ENCODE results near the gene BMP2K. TPM values are rescaled to one million over a fixed set of nuclear protein-coding genes. Genes with fewer than 3 reads are reported as not detected.

Gene BMP2K
- total RNA-seq, 1 donor from 2014 or later: 45.6 TPM

- no peak for TF ChIP-seq CTCF (IDR thresholded peaks at IDR 0.05)
- no peak for DNase-seq
- H3K9me3 ChIP-seq: no peaks in the 10 kb centered on the region
- H3K4me3 ChIP-seq: no peak overlapping the region
- H3K4me1 ChIP-seq: no peaks in the 10 kb centered on the region
- ATAC-seq: no peak
- H3K27me3 ChIP-seq: no peaks in the 10 kb centered on the region
- H3K36me3 ChIP-seq: no peaks in the 10 kb centered on the region
- no peak overlapping the region for H3K27ac ChIP-seq
- intact Hi-C loops (cut with DNase I): no loop called here
Measured at GRCh38 chr4:78756776-78757175, 19.4 kb upstream of the BMP2K start.

GRCh38 chr4:78757574-78757973, 18.6 kb upstream of the BMP2K start:
- ATAC-seq: no peak
- Histone ChIP-seq H3K4me1 (no peaks in the 10 kb centered on the region), H3K27ac (no peak overlapping the region), H3K36me3 (no peaks in the 10 kb centered on the region), H3K27me3 (no peaks in the 10 kb centered on the region), H3K4me3 (no peak overlapping the region), H3K9me3 (no peaks in the 10 kb centered on the region)
- TF ChIP-seq CTCF (IDR thresholded peaks at IDR 0.05): no peak
- intact Hi-C loops (cut with DNase I): no loop called here
- DNase-seq: no peak

- Histone ChIP-seq H3K4me3 (no peak overlapping the region), H3K9me3 (no peaks in the 10 kb centered on the region), H3K4me1 (no peaks in the 10 kb centered on the region), H3K36me3 (no peaks in the 10 kb centered on the region), H3K27me3 (no peaks in the 10 kb centered on the region), H3K27ac (no peak overlapping the region)
- no peak for TF ChIP-seq CTCF (IDR thresholded peaks at IDR 0.05)
- intact Hi-C loops (cut with DNase I): no loop called here
- ATAC-seq: no peak
- no peak for DNase-seq
Measured at GRCh38 chr4:78758085-78758484, 18.1 kb upstream of the BMP2K start.

GRCh38 chr4:78762529-78762928, 13.6 kb upstream of the BMP2K start:
- ATAC-seq: no peak
- Histone ChIP-seq H3K4me1 (peaks cover 8% of the 10 kb centered on the region), H3K4me3 (no peak overlapping the region), H3K27ac (no peak overlapping the region), H3K36me3 (no peaks in the 10 kb centered on the region), H3K9me3 (no peaks in the 10 kb centered on the region), H3K27me3 (no peaks in the 10 kb centered on the region)
- no peak for DNase-seq
- no peak for TF ChIP-seq CTCF (IDR thresholded peaks at IDR 0.05)
- intact Hi-C loops (cut with DNase I): no loop called here

GRCh38 chr4:78763251-78763650, 12.9 kb upstream of the BMP2K start:
- Histone ChIP-seq H3K4me1 (peaks cover 8% of the 10 kb centered on the region), H3K4me3 (no peak overlapping the region), H3K9me3 (no peaks in the 10 kb centered on the region), H3K36me3 (no peaks in the 10 kb centered on the region), H3K27ac (no peak overlapping the region), H3K27me3 (no peaks in the 10 kb centered on the region)
- TF ChIP-seq CTCF (IDR thresholded peaks at IDR 0.05): no peak
- no peak for DNase-seq
- no peak for ATAC-seq
- intact Hi-C loops (cut with DNase I): no loop called here

GRCh38 chr4:78763763-78764387, 12.3 kb upstream of the BMP2K start:
- no peak overlapping the region for H3K27ac ChIP-seq
- no peak for ATAC-seq
- H3K4me3 ChIP-seq: no peak overlapping the region
- no peak for TF ChIP-seq CTCF (IDR thresholded peaks at IDR 0.05)
- H3K9me3 ChIP-seq: no peaks in the 10 kb centered on the region
- H3K4me1 ChIP-seq: peaks cover 8% of the 10 kb centered on the region
- H3K27me3 ChIP-seq: no peaks in the 10 kb centered on the region
- intact Hi-C loops (cut with DNase I): no loop called here
- no peak for DNase-seq
- H3K36me3 ChIP-seq: no peaks in the 10 kb centered on the region
